Measurements from ENCODE around the gene GP2.

The GP2 gene

GRCh38 chr16:20327444-20328041, at the start of gene GP2:
Gene GP2 (minus strand): TSS chr16:20327513. CDS start chr16:20326431, 1,082 bp downstream.
- no peak for DNase-seq

GRCh38 chr16:20372701-20373100, 45.4 kb upstream of the GP2 start:
- DNase-seq = no peak

GRCh38 chr16:20369452-20370054, 42.2 kb upstream of the GP2 start:
- DNase-seq = no peak

GRCh38 chr16:20364051-20364450, 36.7 kb upstream of the GP2 start:
- no peak for DNase-seq

- no peak for DNase-seq
These were observed 35.9 kb upstream of the GP2 start for GRCh38 chr16:20363191-20363590.

GRCh38 chr16:20359997-20360396, 32.7 kb upstream of the GP2 start:
- DNase-seq = no peak

- no peak for DNase-seq
These were observed 27.9 kb upstream of the GP2 start for GRCh38 chr16:20355114-20355782.

GRCh38 chr16:20353379-20353778, 26.1 kb upstream of the GP2 start:
- no peak for DNase-seq

GRCh38 chr16:20352615-20353014, 25.3 kb upstream of the GP2 start, which contains the start of gene UMOD:
Gene UMOD (minus strand): TSS chr16:20352715. CDS start chr16:20350737, 1,978 bp downstream.
- no peak for DNase-seq

- no peak for DNase-seq
These were observed 22.3 kb upstream of the GP2 start for GRCh38 chr16:20349615-20350014.

- no peak for DNase-seq
These were observed 21.3 kb upstream of the GP2 start for GRCh38 chr16:20348365-20349185.

GRCh38 chr16:20347666-20348364, 20.5 kb upstream of the GP2 start:
- DNase-seq = no peak

GRCh38 chr16:20344611-20345010, 17.3 kb upstream of the GP2 start:
- DNase-seq = no peak

- no peak for DNase-seq
These were observed 12.4 kb upstream of the GP2 start for GRCh38 chr16:20339744-20340143.

- DNase-seq = no peak
These were observed 9.6 kb upstream of the GP2 start for GRCh38 chr16:20336955-20337354.

- no peak for DNase-seq
These were observed 7.1 kb upstream of the GP2 start for GRCh38 chr16:20334396-20334795.

- no peak for DNase-seq
These were observed 5.8 kb upstream of the GP2 start for GRCh38 chr16:20333120-20333519.

GRCh38 chr16:20332411-20332810, 5.1 kb upstream of the GP2 start:
- DNase-seq = no peak

GRCh38 chr16:20331635-20332034, 4.3 kb upstream of the GP2 start:
- DNase-seq = no peak

GRCh38 chr16:20329392-20330138, 2.3 kb upstream of the GP2 start:
- DNase-seq = no peak

GRCh38 chr16:20326321-20326720, 992 bp downstream of the GP2 start:
- DNase-seq = no peak

- DNase-seq = no peak
These were observed 2.3 kb downstream of the GP2 start for GRCh38 chr16:20325005-20325404.
